GM18505 (cell line): Measurements from ENCODE around the gene TAF11L13.
"Not testable (repeated sequence)": the region's sequence is repeated elsewhere in the genome, so short reads cannot be mapped to it uniquely, and the experiment has no call there.

ENCODE experiments used
- ATAC-seq: cut with Tn5 transposase; IDR thresholded peaks from one replicate; pipeline ENCODE4 v1.9.1; 2021; ENCODE audit not compliant: unreplicated experiment
- POLR2A ChIP-seq: IDR thresholded peaks from 4 replicates; pipeline ENCODE4 v1.6.1; 2011; ENCODE audit warnings: borderline replicate concordance; ENCODE audit not compliant: insufficient read depth, insufficient read length; ENCODE audit errors: extremely low read depth

The TAF11L13 gene

GRCh38 chr5:17631788-17632187 is at the start of gene TAF11L13:
TSS of gene TAF11L13 (plus strand) at chr5:17632088.
- ATAC-seq, result not testable (repeated sequence)

GRCh38 chr5:17585658-17586057 is 46.2 kb upstream of the TAF11L13 start, which contains the start of gene TAF11L7:
TSS of gene TAF11L7 (minus strand) at chr5:17585758.
- not testable (repeated sequence) for ATAC-seq

- ATAC-seq, result not testable (repeated sequence)
These were observed 41.0 kb upstream of the TAF11L13 start, which contains the start of gene TAF11L8 for GRCh38 chr5:17590860-17591259. TSS of gene TAF11L8 (minus strand) at chr5:17590960.

- not testable (repeated sequence) for ATAC-seq
These were observed 37.6 kb upstream of the TAF11L13 start, which contains the start of gene TAF11L9 for GRCh38 chr5:17594255-17594654. TSS of gene TAF11L9 (minus strand) at chr5:17594394.

GRCh38 chr5:17597728-17598127 is 34.2 kb upstream of the TAF11L13 start, which contains the start of gene TAF11L10:
TSS of gene TAF11L10 (minus strand) at chr5:17597828.
- not testable (repeated sequence) for ATAC-seq

GRCh38 chr5:17603880-17604279 is 28.0 kb upstream of the TAF11L13 start, which contains the start of gene TAF11L11:
TSS of gene TAF11L11 (plus strand) at chr5:17604183.
- not testable (repeated sequence) for ATAC-seq

GRCh38 chr5:17604951-17605350 is 26.9 kb upstream of the TAF11L13 start:
- TF ChIP-seq POLR2A, result no peak
- ATAC-seq, result no peak

- not testable (repeated sequence) for ATAC-seq
These were observed 24.4 kb upstream of the TAF11L13 start for GRCh38 chr5:17607461-17607860.

- not testable (repeated sequence) for ATAC-seq
These were observed 21.8 kb upstream of the TAF11L13 start, which contains the start of gene TAF11L12 for GRCh38 chr5:17610092-17610491. TSS of gene TAF11L12 (plus strand) at chr5:17610392.

GRCh38 chr5:17614872-17615605 is 16.8 kb upstream of the TAF11L13 start:
- no peak for ATAC-seq
- no peak for TF ChIP-seq POLR2A

- no peak for TF ChIP-seq POLR2A
- no peak for ATAC-seq
These were observed 12.5 kb upstream of the TAF11L13 start for GRCh38 chr5:17619354-17619753.

- TF ChIP-seq POLR2A, result no peak
These were observed 11.3 kb upstream of the TAF11L13 start for GRCh38 chr5:17620627-17621026.

GRCh38 chr5:17625686-17626085 is 6.2 kb upstream of the TAF11L13 start:
- TF ChIP-seq POLR2A, result no peak
- ATAC-seq, result no peak

More at GRCh38 chr5:17620627-17621026, 11.3 kb upstream of the TAF11L13 start:
- no peak for ATAC-seq

- TF ChIP-seq POLR2A, result no peak
These were observed 2.3 kb downstream of the TAF11L13 start, which contains the start of gene TAF11L14 for GRCh38 chr5:17634160-17634559. TSS of gene TAF11L14 (plus strand) at chr5:17634460.

GRCh38 chr5:17649232-17649631 is 17.3 kb downstream of the TAF11L13 start:
- not testable (repeated sequence) for ATAC-seq

More at GRCh38 chr5:17634160-17634559, 2.3 kb downstream of the TAF11L13 start, which contains the start of gene TAF11L14:
- ATAC-seq, result no peak

GRCh38 chr5:17655201-17655759 is 23.4 kb downstream of the TAF11L13 start:
- not testable (repeated sequence) for ATAC-seq
